WI38 (cell line): ENCODE measurements around the gene CDH12.
"Not testable (repeated sequence)": the region's sequence is repeated elsewhere in the genome, so short reads cannot be mapped to it uniquely, and the experiment has no call there.

ENCODE experiments used
- H3K4me3 ChIP-seq: 2 replicates; pipeline ENCODE4 v1.5.1; 2011; ENCODE audit warnings: low read depth, mild to moderate bottlenecking, control low read depth, low read length
- TF ChIP-seq, protein P1 (sequence below): IDR thresholded peaks from 2 replicates; pipeline ENCODE4 v1.5.1; 2012; ENCODE audit warnings: low read depth, mild to moderate bottlenecking, control low read depth, low read length

Gene CDH12

DNA sequence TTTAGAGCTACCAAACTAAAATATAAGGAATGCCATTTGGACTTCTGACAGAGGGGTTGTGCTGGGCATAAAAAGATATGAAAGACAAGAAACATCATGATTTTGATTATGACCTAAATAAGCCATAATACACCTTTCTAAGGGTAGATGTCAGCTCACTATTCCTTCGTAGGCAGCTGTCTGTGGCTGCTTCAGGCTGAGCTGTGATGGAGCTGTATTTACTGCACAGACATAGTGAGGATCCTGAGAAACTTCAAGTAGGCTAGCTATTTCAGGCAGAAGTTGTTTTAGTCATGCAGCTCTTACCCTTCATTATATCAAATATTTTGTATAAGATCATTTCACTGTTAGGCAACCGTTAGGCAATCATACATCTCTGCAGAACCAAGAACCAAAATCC is 511.7 kb downstream of the CDH12 start:
- no peak overlapping the region for H3K4me3 ChIP-seq
- TF ChIP-seq, protein P1, sequence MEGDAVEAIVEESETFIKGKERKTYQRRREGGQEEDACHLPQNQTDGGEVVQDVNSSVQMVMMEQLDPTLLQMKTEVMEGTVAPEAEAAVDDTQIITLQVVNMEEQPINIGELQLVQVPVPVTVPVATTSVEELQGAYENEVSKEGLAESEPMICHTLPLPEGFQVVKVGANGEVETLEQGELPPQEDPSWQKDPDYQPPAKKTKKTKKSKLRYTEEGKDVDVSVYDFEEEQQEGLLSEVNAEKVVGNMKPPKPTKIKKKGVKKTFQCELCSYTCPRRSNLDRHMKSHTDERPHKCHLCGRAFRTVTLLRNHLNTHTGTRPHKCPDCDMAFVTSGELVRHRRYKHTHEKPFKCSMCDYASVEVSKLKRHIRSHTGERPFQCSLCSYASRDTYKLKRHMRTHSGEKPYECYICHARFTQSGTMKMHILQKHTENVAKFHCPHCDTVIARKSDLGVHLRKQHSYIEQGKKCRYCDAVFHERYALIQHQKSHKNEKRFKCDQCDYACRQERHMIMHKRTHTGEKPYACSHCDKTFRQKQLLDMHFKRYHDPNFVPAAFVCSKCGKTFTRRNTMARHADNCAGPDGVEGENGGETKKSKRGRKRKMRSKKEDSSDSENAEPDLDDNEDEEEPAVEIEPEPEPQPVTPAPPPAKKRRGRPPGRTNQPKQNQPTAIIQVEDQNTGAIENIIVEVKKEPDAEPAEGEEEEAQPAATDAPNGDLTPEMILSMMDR: no peak

DNA sequence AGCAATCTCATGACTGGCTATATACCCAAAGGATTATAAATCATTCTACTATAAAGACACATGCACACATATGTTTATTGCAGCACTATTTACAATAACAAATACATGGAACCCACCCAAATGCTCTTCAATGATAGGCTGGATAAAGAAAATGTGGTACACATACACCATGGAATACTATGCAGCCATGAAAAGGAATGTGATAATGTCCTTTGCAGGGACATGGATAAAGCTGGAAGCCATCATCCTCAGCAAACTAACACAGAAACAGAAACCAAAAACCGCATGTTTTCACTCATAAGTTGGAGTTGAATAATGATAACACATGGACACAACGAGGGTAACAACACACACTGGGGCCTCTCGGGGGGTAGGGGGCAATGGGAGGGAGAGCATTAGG is 520.2 kb downstream of the CDH12 start:
- H3K4me3 ChIP-seq: not testable (repeated sequence)

- TF ChIP-seq, protein P1: no peak
- H3K4me3 ChIP-seq: no peak overlapping the region
Observed at GRCh38 chr5:22329683-22330082, 523.5 kb downstream of the CDH12 start.

DNA sequence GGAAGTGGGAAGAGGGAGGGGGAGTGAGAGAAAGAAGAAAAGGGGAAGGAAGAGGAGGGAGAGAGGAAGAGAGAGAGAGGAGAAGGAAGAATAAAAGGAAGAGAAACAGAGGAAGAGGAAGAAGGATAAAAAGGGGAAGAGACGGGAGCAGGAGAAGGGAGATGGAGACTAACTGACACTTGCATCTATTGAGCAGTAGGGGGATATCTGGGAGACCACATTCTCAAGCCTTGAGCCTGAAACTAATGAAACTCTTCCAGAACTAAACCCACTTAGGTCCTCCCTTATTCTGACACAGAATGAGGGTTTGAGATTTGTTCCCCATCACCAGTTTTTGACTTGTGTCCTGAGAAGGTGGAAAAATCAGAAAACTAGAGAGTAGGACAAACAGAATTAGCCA is 533.3 kb downstream of the CDH12 start:
- H3K4me3 ChIP-seq: no peak overlapping the region
- TF ChIP-seq, protein P1: no peak

DNA sequence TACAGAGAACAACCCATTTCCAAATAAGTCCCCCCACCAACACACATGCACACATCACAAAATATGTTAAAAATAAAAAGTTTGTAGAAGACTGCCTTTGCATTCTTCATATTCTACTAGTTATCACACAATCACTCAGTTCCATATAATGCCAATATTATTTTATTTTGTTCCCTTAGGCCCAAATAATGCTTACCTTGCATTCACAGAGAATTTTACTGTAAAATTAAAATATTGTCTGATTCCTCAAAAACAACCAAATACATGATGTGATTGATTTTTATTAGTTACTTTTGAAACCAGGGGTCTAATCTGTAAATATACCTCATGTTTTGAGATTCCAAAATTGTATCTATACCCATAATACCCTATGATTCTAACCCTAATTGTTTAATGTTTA is 536.9 kb downstream of the CDH12 start:
- H3K4me3 ChIP-seq: no peak overlapping the region
- TF ChIP-seq, protein P1: no peak

DNA sequence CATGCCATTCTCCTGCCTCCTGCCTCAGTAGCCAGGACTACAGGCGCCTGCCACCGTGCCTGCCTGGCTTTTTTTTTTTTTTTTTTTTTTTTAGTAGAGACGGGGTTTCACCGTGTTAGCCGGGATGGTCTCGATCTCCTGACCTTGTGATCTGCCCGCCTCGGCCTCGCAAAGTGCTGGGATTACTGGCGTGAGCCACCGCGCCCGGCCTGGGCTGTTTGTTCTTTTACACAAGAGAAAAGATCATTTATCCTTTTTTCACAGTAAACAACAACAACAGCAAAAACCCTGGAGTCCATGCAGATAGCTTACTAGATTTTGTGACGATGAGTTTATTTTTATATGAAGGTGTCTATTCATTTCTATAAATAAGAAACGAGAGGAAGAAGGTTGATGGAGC is 538.1 kb downstream of the CDH12 start:
- H3K4me3 ChIP-seq: not testable (repeated sequence)

- TF ChIP-seq, protein P1: no peak
- no peak overlapping the region for H3K4me3 ChIP-seq
Observed at GRCh38 chr5:22314548-22314947, 538.6 kb downstream of the CDH12 start.

GRCh38 chr5:22306011-22306410 is 547.1 kb downstream of the CDH12 start:
- H3K4me3 ChIP-seq: no peak overlapping the region
- TF ChIP-seq, protein P1: no peak
